ENCODE results near the gene UBL7. TPM values are rescaled to one million over a fixed set of nuclear protein-coding genes. Genes with fewer than 3 reads are reported as not detected.
A peak's percentile ranks its signal among the peaks of the same experiment; 100 is the strongest.

UBL7 gene
- total and polyA plus RNA-seq, 10 of the 15 experiments (the other 5 are each of a cell fraction or from before 2014, with no cell fraction given), result 25.9 to 145 (median 90.1) TPM

GRCh38 chr15:74426404-74427281, 34.3 kb downstream of the UBL7 start:
- BruUV-seq (replicated peaks), result no TSS peak
- H3K4me3 ChIP-seq, result peak overlapping the region; percentile 98
- no peak overlapping the region for H2AFZ ChIP-seq (ENCODE audit: control insufficient read depth, low read depth, low read length)
- ATAC-seq, result no peak
- intact Hi-C loops (cut with micrococcal nuclease; ENCODE audit: unreplicated experiment) (no loop called here), in situ Hi-C loops (cut with MboI) (no loop called here)
- H3K9ac ChIP-seq (ENCODE audit: control insufficient read depth, insufficient read depth, low read length), result peak overlapping the region; percentile 32
- H4K20me1 ChIP-seq (ENCODE audit: control insufficient read depth, insufficient read depth), result peaks cover 34% of the 10 kb centered on the region
- ChIA-PET RAD21 (ENCODE audit: unreplicated experiment) (interaction anchor here (0.6 to 24.4 kb wide), 8 partner anchors 6 to 191 kb away, joined by 3 to 496 read pairs (median 10); partner anchors contain the start of gene ARID3B), POLR2A (interaction anchor here (1.0 to 16.6 kb wide), 8 partner anchors 9 to 189 kb away, joined by 3 to 325 read pairs (median 4); partner anchors contain the start of genes ARID3B, CLK3 and UBL7), SMC1A (ENCODE audit: uncharacterized antibody, unreplicated experiment) (interaction anchor here (1.0 to 25.4 kb wide), 5 partner anchors 12 to 46 kb away, joined by 3 to 544 read pairs (median 51); no protein-coding TSS in a partner anchor), CTCF (interaction anchor here (0.6 to 22.3 kb wide), 6 partner anchors 8 to 885 kb away, joined by 3 to 655 read pairs (median 26); partner anchors contain the start of gene CYP11A1)
- H3K4me2 ChIP-seq (ENCODE audit: control insufficient read depth, insufficient read depth), result peak overlapping the region; percentile 97
- no peaks in the 10 kb centered on the region for H3K9me3 ChIP-seq (replicated peaks; ENCODE audit: control insufficient read depth, insufficient read depth, low read length)
- peaks cover 23 to 26% of the 10 kb centered on the region in 2 experiments; a peak in 3 of 4 replicates for H3K36me3 ChIP-seq (ENCODE audit: control insufficient read depth in 2 of 2, insufficient read depth in 2 of 2, low read length in 1 of 2)
- DNase-seq (ENCODE audit: low read depth, low spot score), result no peak
- H3K27ac ChIP-seq (ENCODE audit: control insufficient read depth, insufficient read depth), result peak overlapping the region; percentile 47
- TF ChIP-seq MXI1 (IDR thresholded peaks at IDR 0.05; ENCODE audit: low read depth, low read length) (no peak), POLR2A (IDR thresholded peaks at IDR 0.05; ENCODE audit: low read depth, low read length) (peak; percentile 37), CBX3 (IDR thresholded peaks at IDR 0.05; ENCODE audit: borderline replicate concordance, low read depth) (no peak), RB1 (IDR thresholded peaks at IDR 0.05; ENCODE audit: borderline replicate concordance) (no peak), IKZF1 (conservative IDR thresholded peaks at IDR 0.05) (0 out of 2 replicates have a peak, but pooled peaks have one; percentile 25), CHD2 (IDR thresholded peaks at IDR 0.05; ENCODE audit: borderline replicate concordance, low read depth, low read length) (no peak), CREB1 (IDR thresholded peaks at IDR 0.05; ENCODE audit: low read depth) (no peak)
- FAIRE-seq, result no peak
- peaks cover 100% of the 10 kb centered on the region for H3K79me2 ChIP-seq (ENCODE audit: control insufficient read depth, insufficient read depth, low read length)
- H3K27me3 ChIP-seq (replicated peaks in 1 of 2; ENCODE audit: control insufficient read depth in 2 of 2, insufficient read depth in 2 of 2, low read length in 1 of 2), result no peaks in the 10 kb centered on the region
- WGBS (ENCODE audit: insufficient coverage, insufficient replicate concordance, low lambda C conversion rate, missing lambda C conversion rate), result 32% methylated on average over 10 of the region's 10 CpGs
- peaks cover 76% of the 10 kb centered on the region for H3K4me1 ChIP-seq (ENCODE audit: control insufficient read depth, insufficient read depth, low read length)

Measured in GM12878 (cell line).